Panc1 (cell line): ENCODE results near the gene INTS1.

ENCODE experiments used
- CTCF ChIP-seq: fragments of 450-650 bp; IDR thresholded peaks from 2 replicates; pipeline ENCODE4 v1.5.1; 2017; ENCODE audit warnings: mild to moderate bottlenecking
- POLR2AphosphoS5 ChIP-seq: IDR thresholded peaks from 2 replicates; pipeline ENCODE4 v1.6.1; 2012; ENCODE audit warnings: mild to moderate bottlenecking, low read depth, low read length, moderate library complexity

- TF ChIP-seq CTCF (no peak), POLR2AphosphoS5 (no peak)
Measured at GRCh38 chr7:1474736-1475135, 29.5 kb downstream of the INTS1 start.
